Activated T-cell treated with anti-CD3 and anti-CD28 coated beads for 48 hours (primary cell): ENCODE measurements around the gene XRN1.

ENCODE experiments used
- DNase-seq: peaks from one replicate; pipeline ENCODE4 v3.0.0-alpha.2; 2020; ENCODE audit warnings: low read depth

XRN1 gene

DNA sequence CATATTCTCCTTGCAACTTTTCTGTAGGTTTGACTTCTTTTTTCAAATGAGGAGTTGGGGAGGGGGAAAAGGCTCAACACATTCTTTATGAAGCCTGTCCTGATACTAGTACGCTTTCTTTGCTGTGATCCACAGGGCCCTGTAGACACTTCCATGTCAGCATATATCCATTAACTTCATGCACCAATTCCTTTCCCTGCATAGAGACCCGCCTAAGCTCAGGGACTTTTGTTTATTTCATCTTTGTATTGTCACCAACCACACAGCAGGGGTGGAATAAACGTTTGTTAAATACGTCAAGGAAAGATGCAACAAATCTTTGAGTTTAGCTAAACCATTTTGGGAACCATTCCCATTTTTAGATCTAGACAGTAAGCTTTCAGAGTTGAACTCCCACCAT, 179.4 kb downstream of the XRN1 start:
- no peak for DNase-seq

DNA sequence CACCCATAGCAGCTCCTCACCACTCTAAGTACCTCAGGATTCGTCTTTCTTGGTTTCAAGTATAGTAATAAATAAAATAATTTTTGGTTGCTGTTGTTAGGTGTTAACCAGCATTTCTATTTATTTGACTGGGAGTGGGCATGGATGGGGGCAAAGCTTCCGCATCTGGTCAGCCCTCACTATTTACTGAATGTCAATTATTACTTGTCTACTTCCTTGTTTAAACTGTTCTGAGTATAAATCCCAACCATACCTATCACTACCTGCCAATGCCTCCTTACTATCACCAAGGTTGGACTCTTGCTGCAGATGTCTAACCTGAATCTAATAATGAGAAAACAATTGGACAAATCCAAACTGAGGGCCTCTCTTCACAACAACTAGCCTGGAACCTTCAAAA, 180.6 kb downstream of the XRN1 start:
- no peak for DNase-seq

GRCh38 chr3:142263112-142263511, 184.7 kb downstream of the XRN1 start:
- no peak for DNase-seq

DNA sequence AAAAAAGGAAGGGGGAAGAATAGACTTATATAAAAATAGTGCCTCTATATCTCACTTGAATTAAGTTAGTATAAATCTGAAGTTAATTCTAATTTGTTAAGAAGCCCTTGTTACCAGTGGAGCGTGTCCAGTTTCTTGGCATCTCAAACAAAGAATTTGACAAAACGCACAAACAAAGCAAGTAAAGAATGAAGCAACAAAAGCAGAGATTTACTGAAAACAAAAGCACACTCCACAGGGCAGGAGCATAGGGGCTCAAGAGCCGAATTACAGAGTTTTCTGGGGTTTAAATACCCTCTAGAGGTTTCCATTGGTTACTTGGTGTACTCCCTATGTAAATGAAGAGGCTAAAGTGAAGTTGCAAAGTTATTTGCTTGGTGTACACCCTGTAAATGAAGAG, 188.5 kb downstream of the XRN1 start:
- DNase-seq: no peak

GRCh38 chr3:142256712-142257333, 191.0 kb downstream of the XRN1 start:
- DNase-seq: no peak
